Liver (tissue), 9 donors: ENCODE measurements around the gene CECR2. TPM values are rescaled to one million over a fixed set of nuclear protein-coding genes. Genes with fewer than 3 reads are reported as not detected.

Experiments used
- DNase-seq: peaks from one replicate; pipeline ENCODE4 v3.0.0-alpha.2; 2017; ENCODE audit warnings: low spot score
- H3K27ac ChIP-seq, 2 donors: one replicate each; pipeline ENCODE4 v1.7.0; 2013; ENCODE audit warnings: inconsistent platforms in 2 of 2, low read length in 2 of 2, control low read depth in 1 of 2, low read depth in 1 of 2, mild to moderate bottlenecking in 1 of 2
- H3K27me3 ChIP-seq, 4 donors: one replicate each; pipeline versions ENCODE4 v1.6.1 to v1.7.0; 2013; ENCODE audit warnings: low read length in 3 of 4, inconsistent platforms in 1 of 4, mild to moderate bottlenecking in 1 of 4, moderate library complexity in 1 of 4; ENCODE audit not compliant: control insufficient read depth in 4 of 4, insufficient read depth in 4 of 4
- H3K36me3 ChIP-seq, 4 donors: one replicate each; pipeline versions ENCODE4 v1.6.1 to v1.7.0; 2013; ENCODE audit warnings: low read length in 3 of 4, mild to moderate bottlenecking in 3 of 4, low read depth in 1 of 4, moderate library complexity in 1 of 4; ENCODE audit not compliant: control insufficient read depth in 4 of 4, insufficient read depth in 3 of 4
- H3K4me1 ChIP-seq, 4 donors: one replicate each; pipeline versions ENCODE4 v1.6.1 to v1.7.0; 2013; ENCODE audit warnings: low read length in 3 of 4, mild to moderate bottlenecking in 3 of 4, moderate library complexity in 1 of 4; ENCODE audit not compliant: control insufficient read depth in 4 of 4, insufficient read depth in 4 of 4
- H3K4me3 ChIP-seq, 3 donors: one replicate each; pipeline versions ENCODE4 v1.6.1 to v1.7.0; 2013; ENCODE audit warnings: low read length in 3 of 3, control low read depth in 1 of 3, low read depth in 1 of 3, mild to moderate bottlenecking in 1 of 3
- H3K9ac ChIP-seq, 2 donors: one replicate each; pipeline ENCODE4 v1.7.0; 2013; ENCODE audit warnings: low read length in 2 of 2, mild to moderate bottlenecking in 2 of 2, moderate library complexity in 2 of 2, control low read depth in 1 of 2, low read depth in 1 of 2
- H3K9me3 ChIP-seq, 4 donors: one replicate each; pipeline versions ENCODE4 v1.6.1 to v1.7.0; 2013; ENCODE audit warnings: low read length in 3 of 4; ENCODE audit not compliant: control insufficient read depth in 4 of 4
- EGR1 ChIP-seq, 2 donors: IDR thresholded peaks; 2 replicates each; pipeline ENCODE4 v1.6.1; 2016 to 2018; ENCODE audit warnings: antibody characterized with exemption in 2 of 2, low read depth in 2 of 2
- FOXA1 ChIP-seq: IDR thresholded peaks from 2 replicates; pipeline ENCODE4 v1.6.1; 2016; ENCODE audit warnings: antibody characterized with exemption
- FOXA2 ChIP-seq: IDR thresholded peaks from 2 replicates; pipeline ENCODE4 v1.6.1; 2016; ENCODE audit warnings: antibody characterized with exemption
- GABPA ChIP-seq, 2 donors: IDR thresholded peaks in 1 of 2; conservative IDR thresholded peaks in 1 of 2; 2 replicates each; pipeline ENCODE4 v1.6.1; 2016; ENCODE audit warnings: antibody characterized with exemption in 2 of 2, mild to moderate bottlenecking in 1 of 2, moderate library complexity in 1 of 2
- HNF4A ChIP-seq, 2 donors: conservative IDR thresholded peaks; 2 replicates each; pipeline ENCODE4 v1.6.1; 2016; ENCODE audit warnings: antibody characterized with exemption in 2 of 2, mild to moderate bottlenecking in 2 of 2
- HNF4G ChIP-seq: IDR thresholded peaks from 2 replicates; pipeline ENCODE4 v1.6.1; 2016; ENCODE audit warnings: antibody characterized with exemption
- JUND ChIP-seq, 2 donors: IDR thresholded peaks; 2 replicates each; pipeline ENCODE4 v1.6.1; 2016; ENCODE audit warnings: antibody characterized with exemption in 2 of 2
- NR2F2 ChIP-seq: IDR thresholded peaks from 2 replicates; pipeline ENCODE4 v1.6.1; 2016; ENCODE audit warnings: antibody characterized with exemption
- RAD21 ChIP-seq, 2 donors: IDR thresholded peaks; 2 replicates each; pipeline ENCODE4 v1.6.1; 2016; ENCODE audit warnings: antibody characterized with exemption in 2 of 2, mild to moderate bottlenecking in 2 of 2
- RXRA ChIP-seq, 2 donors: IDR thresholded peaks; 2 replicates each; pipeline ENCODE4 v1.6.1; 2017 to 2018; ENCODE audit warnings: antibody characterized with exemption in 2 of 2, mild to moderate bottlenecking in 1 of 2
- SP1 ChIP-seq: IDR thresholded peaks from 2 replicates; pipeline ENCODE4 v1.6.1; 2018; ENCODE audit warnings: antibody characterized with exemption, mild to moderate bottlenecking
- TAF1 ChIP-seq: conservative IDR thresholded peaks from 2 replicates; pipeline ENCODE4 v1.6.1; 2016; ENCODE audit warnings: antibody characterized with exemption, mild to moderate bottlenecking
- YY1 ChIP-seq: IDR thresholded peaks from 2 replicates; pipeline ENCODE4 v1.6.1; 2016; ENCODE audit warnings: antibody characterized with exemption, mild to moderate bottlenecking
- WGBS: extraction: QIAGEN DNeasy Blood & Tissue Kit; methylation state at CpG from one replicate; pipeline ENCODE4 v1.1.7; 2013; 5-methylcytosine and 5-hydroxymethylcytosine counted together
- polyA plus RNA-seq, 2 donors: library from polyadenylated mRNA; stranded (reverse) in 1 of 2; unstranded in 1 of 2; fragments of 200-250 nt in 1 of 2; fragments of >200 nt in 1 of 2; fragmentation: Nextera tagmentation in 1 of 2; extraction: Ambion mirVana in 1 of 2; gene quantifications; one replicate each; pipeline versions ENCODE4 v1.2.1 to v1.2.3, GENCODE V29; 2013 to 2015
- total RNA-seq, 2 donors: library from RNA; depleted of rRNA; stranded (reverse); fragments of >200 nt; gene quantifications; one replicate each; pipeline ENCODE4 v1.2.3, GENCODE V29; 2014
- TF ChIP-seq, protein P1 (sequence below): fragments of 150-350 bp; IDR thresholded peaks from 2 replicates; pipeline ENCODE4 v1.5.1; 2017; ENCODE audit warnings: improper control_type of control experiment, low read depth, low read length; ENCODE audit not compliant: missing input control
- TF ChIP-seq, protein P2 (sequence below): IDR thresholded peaks from 2 replicates; pipeline ENCODE4 v1.6.1; 2016; ENCODE audit warnings: antibody characterized with exemption, mild to moderate bottlenecking
- TF ChIP-seq, protein P3 (sequence below): IDR thresholded peaks from 2 replicates; pipeline ENCODE4 v1.6.1; 2016; ENCODE audit warnings: antibody characterized with exemption
- TF ChIP-seq, protein P4 (sequence below): IDR thresholded peaks from 2 replicates; pipeline ENCODE4 v1.6.1; 2016; ENCODE audit warnings: antibody characterized with exemption
- TF ChIP-seq, protein P5 (sequence below): IDR thresholded peaks from 2 replicates; pipeline ENCODE4 v1.6.1; 2016; ENCODE audit warnings: antibody characterized with exemption
- donor health status: healthy.
- donor health status: healthy.
- donor health status: healthy.
- donor health status: healthy.
- donor health status: healthy.

The CECR2 gene
- total and polyA plus RNA-seq, 4 donors, result 1.8 to 9.7 (median 2.1) TPM

DNA sequence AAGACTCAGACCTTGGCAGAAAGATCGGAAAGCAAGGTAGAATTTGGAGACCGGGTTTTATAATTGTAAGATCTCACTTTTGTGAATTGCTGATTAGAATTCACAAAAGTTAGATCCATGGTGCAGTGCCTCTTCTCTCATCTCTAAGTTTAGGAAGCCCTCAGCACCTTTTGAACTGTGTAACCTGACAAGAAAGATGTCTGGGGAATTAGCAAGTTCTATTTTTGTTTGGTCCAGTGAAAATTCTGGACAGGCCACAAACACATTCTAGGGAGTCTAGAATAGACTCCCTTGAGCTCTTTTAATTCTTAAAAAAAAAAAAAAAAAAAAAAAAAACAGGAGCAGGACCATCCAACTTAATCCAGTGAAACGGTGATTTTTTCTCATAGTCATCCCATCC, 66.1 kb downstream of the CECR2 start:
- no peak for TF ChIP-seq RXRA (IDR thresholded peaks at IDR 0.05)
- TF ChIP-seq, protein P1, sequence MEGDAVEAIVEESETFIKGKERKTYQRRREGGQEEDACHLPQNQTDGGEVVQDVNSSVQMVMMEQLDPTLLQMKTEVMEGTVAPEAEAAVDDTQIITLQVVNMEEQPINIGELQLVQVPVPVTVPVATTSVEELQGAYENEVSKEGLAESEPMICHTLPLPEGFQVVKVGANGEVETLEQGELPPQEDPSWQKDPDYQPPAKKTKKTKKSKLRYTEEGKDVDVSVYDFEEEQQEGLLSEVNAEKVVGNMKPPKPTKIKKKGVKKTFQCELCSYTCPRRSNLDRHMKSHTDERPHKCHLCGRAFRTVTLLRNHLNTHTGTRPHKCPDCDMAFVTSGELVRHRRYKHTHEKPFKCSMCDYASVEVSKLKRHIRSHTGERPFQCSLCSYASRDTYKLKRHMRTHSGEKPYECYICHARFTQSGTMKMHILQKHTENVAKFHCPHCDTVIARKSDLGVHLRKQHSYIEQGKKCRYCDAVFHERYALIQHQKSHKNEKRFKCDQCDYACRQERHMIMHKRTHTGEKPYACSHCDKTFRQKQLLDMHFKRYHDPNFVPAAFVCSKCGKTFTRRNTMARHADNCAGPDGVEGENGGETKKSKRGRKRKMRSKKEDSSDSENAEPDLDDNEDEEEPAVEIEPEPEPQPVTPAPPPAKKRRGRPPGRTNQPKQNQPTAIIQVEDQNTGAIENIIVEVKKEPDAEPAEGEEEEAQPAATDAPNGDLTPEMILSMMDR, result no peak
- TF ChIP-seq SP1, result no peak
- no peak for TF ChIP-seq FOXA1
- TF ChIP-seq GABPA (IDR thresholded peaks at IDR 0.05 in 1 of 2, conservative IDR thresholded peaks at IDR 0.05 in 1 of 2), result no peak
- TF ChIP-seq FOXA2, result no peak
- TF ChIP-seq, protein P2, sequence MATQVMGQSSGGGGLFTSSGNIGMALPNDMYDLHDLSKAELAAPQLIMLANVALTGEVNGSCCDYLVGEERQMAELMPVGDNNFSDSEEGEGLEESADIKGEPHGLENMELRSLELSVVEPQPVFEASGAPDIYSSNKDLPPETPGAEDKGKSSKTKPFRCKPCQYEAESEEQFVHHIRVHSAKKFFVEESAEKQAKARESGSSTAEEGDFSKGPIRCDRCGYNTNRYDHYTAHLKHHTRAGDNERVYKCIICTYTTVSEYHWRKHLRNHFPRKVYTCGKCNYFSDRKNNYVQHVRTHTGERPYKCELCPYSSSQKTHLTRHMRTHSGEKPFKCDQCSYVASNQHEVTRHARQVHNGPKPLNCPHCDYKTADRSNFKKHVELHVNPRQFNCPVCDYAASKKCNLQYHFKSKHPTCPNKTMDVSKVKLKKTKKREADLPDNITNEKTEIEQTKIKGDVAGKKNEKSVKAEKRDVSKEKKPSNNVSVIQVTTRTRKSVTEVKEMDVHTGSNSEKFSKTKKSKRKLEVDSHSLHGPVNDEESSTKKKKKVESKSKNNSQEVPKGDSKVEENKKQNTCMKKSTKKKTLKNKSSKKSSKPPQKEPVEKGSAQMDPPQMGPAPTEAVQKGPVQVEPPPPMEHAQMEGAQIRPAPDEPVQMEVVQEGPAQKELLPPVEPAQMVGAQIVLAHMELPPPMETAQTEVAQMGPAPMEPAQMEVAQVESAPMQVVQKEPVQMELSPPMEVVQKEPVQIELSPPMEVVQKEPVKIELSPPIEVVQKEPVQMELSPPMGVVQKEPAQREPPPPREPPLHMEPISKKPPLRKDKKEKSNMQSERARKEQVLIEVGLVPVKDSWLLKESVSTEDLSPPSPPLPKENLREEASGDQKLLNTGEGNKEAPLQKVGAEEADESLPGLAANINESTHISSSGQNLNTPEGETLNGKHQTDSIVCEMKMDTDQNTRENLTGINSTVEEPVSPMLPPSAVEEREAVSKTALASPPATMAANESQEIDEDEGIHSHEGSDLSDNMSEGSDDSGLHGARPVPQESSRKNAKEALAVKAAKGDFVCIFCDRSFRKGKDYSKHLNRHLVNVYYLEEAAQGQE, result no peak
- no peak for TF ChIP-seq HNF4G
- no peak for TF ChIP-seq TAF1
- TF ChIP-seq JUND (IDR thresholded peaks at IDR 0.05), result no peak
- no peak for TF ChIP-seq YY1
- no peak for TF ChIP-seq NR2F2
- TF ChIP-seq, protein P3, sequence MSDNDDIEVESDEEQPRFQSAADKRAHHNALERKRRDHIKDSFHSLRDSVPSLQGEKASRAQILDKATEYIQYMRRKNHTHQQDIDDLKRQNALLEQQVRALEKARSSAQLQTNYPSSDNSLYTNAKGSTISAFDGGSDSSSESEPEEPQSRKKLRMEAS, result no peak
- no peak for TF ChIP-seq HNF4A (conservative IDR thresholded peaks at IDR 0.05)
- TF ChIP-seq, protein P4, sequence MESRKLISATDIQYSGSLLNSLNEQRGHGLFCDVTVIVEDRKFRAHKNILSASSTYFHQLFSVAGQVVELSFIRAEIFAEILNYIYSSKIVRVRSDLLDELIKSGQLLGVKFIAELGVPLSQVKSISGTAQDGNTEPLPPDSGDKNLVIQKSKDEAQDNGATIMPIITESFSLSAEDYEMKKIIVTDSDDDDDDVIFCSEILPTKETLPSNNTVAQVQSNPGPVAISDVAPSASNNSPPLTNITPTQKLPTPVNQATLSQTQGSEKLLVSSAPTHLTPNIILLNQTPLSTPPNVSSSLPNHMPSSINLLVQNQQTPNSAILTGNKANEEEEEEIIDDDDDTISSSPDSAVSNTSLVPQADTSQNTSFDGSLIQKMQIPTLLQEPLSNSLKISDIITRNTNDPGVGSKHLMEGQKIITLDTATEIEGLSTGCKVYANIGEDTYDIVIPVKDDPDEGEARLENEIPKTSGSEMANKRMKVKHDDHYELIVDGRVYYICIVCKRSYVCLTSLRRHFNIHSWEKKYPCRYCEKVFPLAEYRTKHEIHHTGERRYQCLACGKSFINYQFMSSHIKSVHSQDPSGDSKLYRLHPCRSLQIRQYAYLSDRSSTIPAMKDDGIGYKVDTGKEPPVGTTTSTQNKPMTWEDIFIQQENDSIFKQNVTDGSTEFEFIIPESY, result no peak
- TF ChIP-seq, protein P5, sequence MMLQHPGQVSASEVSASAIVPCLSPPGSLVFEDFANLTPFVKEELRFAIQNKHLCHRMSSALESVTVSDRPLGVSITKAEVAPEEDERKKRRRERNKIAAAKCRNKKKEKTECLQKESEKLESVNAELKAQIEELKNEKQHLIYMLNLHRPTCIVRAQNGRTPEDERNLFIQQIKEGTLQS, result no peak
- no peak for TF ChIP-seq EGR1 (IDR thresholded peaks at IDR 0.05; ENCODE audit: low read depth in 2 of 2)
- TF ChIP-seq RAD21 (IDR thresholded peaks at IDR 0.05), result no peak
- Histone ChIP-seq H3K36me3 (no peaks in the 10 kb centered on the region), H3K27ac (no peak overlapping the region), H3K27me3 (no peaks in the 10 kb centered on the region), H3K4me3 (no peak overlapping the region), H3K9ac (no peak overlapping the region), H3K4me1 (peaks cover 0 to 7% (median under 1%) of the 10 kb centered on the region in 4 donors), H3K9me3 (no peaks in the 10 kb centered on the region)
- WGBS, result 92% methylated on average over 3 of the region's 3 CpGs
- no peak for DNase-seq
